Activated B cell treated with CpG ODN at 0.5 μM for 24 hours (primary cell): ENCODE data around the gene TXNDC11. TPM values are rescaled to one million over a fixed set of nuclear protein-coding genes. Genes with fewer than 3 reads are reported as not detected.

Experiments
- ATAC-seq: fragments of 200-7000 bp; cut with Tn5 transposase; one replicate; pipeline ENCODE4 v1.10.0; 2021; ENCODE audit warnings: low read depth, mild to moderate bottlenecking, moderate library complexity
- CTCF ChIA-PET: fragments of 350-600 bp; sonication (Branson Sonifier 250); formaldehyde crosslinking; loops from one replicate; lab custom pipeline; 2021; ENCODE audit warnings: antibody characterized with exemption; lab: Charles Lee
- POLR2A ChIA-PET: fragments of 350-600 bp; sonication (Branson Sonifier 250); formaldehyde crosslinking; loops from one replicate; lab custom pipeline; 2021; ENCODE audit warnings: antibody characterized with exemption; lab: Charles Lee
- DNase-seq: peaks from one replicate; pipeline ENCODE4 v3.0.0; 2022
- H3K27ac Mint-ChIP-seq: one replicate; pipeline ENCODE4 v1.8.0; 2020; ENCODE audit warnings: mixed read lengths
- H3K27me3 Mint-ChIP-seq: one replicate; pipeline ENCODE4 v1.8.0; 2021; ENCODE audit warnings: mixed read lengths
- H3K36me3 Mint-ChIP-seq: one replicate; pipeline ENCODE4 v1.8.0; 2021; ENCODE audit warnings: low read depth, mixed read lengths
- H3K4me1 Mint-ChIP-seq: one replicate; pipeline ENCODE4 v1.8.0; 2021; ENCODE audit warnings: mixed read lengths
- H3K4me3 Mint-ChIP-seq: one replicate; pipeline ENCODE4 v1.8.0; 2020; ENCODE audit warnings: mild to moderate bottlenecking, mixed read lengths
- H3K9me3 Mint-ChIP-seq: one replicate; pipeline ENCODE4 v1.8.0; 2020; ENCODE audit warnings: mixed read lengths
- intact Hi-C: fragments of 100-400 bp; cut with micrococcal nuclease; formaldehyde crosslinking; loops from one replicate; pipeline ENCODE4 v1.15.1; 2024
- total RNA-seq: library from RNA; stranded (reverse); gene quantifications from 2 replicates; pipeline ENCODE4 v1.2.3, GENCODE V29; 2022
- TF ChIP-seq, protein P1 (sequence below): fragments of 200-600 bp; IDR thresholded peaks from one replicate; pipeline ENCODE4 v1.8.0; 2022; ENCODE audit warnings: antibody characterized with exemption, mild to moderate bottlenecking

Gene TXNDC11
- total RNA-seq, 1 donor from 2014 or later, result 63.2 TPM

DNA sequence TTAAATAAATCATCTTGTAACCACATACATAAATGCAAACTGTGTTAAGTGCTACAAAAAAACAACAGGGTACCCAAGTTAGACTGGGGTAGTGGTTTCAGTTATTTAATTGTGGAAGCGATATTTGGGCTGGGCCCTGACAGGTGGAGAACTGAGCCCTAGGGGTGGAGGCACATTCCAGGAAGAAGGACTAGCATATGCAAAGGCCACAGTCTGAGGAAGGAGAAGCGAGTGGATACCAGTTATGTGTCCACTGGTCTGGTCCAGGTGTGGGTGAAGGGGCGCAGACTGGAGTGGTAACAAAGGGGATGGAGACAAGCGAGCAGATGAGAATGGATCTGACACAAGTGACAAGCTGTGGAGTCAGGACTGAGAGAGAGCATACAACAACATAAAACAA, 22.9 kb downstream of the TXNDC11 start:
- CTCF ChIA-PET, result interaction anchor here (0.5 to 1.1 kb wide), 2 partner anchors 78 to 156 kb away, joined by 3 read pairs; partner anchors contain the start of gene ZC3H7A
- H3K9me3 Mint-ChIP-seq, result no peaks in the 10 kb centered on the region
- no peaks in the 10 kb centered on the region for H3K27me3 Mint-ChIP-seq
- H3K27ac Mint-ChIP-seq, result peak overlapping the region; percentile 4
- ATAC-seq (no peak), DNase-seq (no peak)
- H3K36me3 Mint-ChIP-seq, result peaks cover 68% of the 10 kb centered on the region
- H3K4me3 Mint-ChIP-seq, result no peak overlapping the region
- POLR2A ChIA-PET, result no interaction called here
- TF ChIP-seq, protein P1, sequence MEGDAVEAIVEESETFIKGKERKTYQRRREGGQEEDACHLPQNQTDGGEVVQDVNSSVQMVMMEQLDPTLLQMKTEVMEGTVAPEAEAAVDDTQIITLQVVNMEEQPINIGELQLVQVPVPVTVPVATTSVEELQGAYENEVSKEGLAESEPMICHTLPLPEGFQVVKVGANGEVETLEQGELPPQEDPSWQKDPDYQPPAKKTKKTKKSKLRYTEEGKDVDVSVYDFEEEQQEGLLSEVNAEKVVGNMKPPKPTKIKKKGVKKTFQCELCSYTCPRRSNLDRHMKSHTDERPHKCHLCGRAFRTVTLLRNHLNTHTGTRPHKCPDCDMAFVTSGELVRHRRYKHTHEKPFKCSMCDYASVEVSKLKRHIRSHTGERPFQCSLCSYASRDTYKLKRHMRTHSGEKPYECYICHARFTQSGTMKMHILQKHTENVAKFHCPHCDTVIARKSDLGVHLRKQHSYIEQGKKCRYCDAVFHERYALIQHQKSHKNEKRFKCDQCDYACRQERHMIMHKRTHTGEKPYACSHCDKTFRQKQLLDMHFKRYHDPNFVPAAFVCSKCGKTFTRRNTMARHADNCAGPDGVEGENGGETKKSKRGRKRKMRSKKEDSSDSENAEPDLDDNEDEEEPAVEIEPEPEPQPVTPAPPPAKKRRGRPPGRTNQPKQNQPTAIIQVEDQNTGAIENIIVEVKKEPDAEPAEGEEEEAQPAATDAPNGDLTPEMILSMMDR, result no peak
- peaks cover 33% of the 10 kb centered on the region for H3K4me1 Mint-ChIP-seq
- intact Hi-C loops, result no loop called here

DNA sequence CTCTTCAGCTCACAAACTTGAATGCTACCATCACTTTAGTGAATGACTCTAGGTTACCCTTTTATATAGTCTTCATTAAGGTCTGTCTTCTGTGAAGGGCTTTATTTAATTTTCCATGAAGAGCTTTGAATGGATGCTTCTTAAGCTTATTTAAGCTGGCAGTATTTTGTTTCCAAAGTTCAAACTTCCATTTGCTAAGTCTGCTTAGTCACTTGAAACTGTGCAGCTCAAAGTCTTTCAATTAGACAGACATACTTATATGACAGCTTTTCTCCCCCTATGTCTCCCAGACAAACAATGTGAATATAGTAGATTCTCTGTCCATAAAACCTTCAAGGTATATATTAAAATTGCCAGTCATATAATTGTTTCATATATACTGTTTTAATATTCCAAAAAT, 23.5 kb downstream of the TXNDC11 start:
- intact Hi-C loops, result no loop called here
- CTCF ChIA-PET, result interaction anchor here (0.5 to 1.8 kb wide), 2 partner anchors 155 to 187 kb away, joined by 3 to 10 read pairs; no protein-coding TSS in a partner anchor
- H3K27ac Mint-ChIP-seq, result no peak overlapping the region

DNA sequence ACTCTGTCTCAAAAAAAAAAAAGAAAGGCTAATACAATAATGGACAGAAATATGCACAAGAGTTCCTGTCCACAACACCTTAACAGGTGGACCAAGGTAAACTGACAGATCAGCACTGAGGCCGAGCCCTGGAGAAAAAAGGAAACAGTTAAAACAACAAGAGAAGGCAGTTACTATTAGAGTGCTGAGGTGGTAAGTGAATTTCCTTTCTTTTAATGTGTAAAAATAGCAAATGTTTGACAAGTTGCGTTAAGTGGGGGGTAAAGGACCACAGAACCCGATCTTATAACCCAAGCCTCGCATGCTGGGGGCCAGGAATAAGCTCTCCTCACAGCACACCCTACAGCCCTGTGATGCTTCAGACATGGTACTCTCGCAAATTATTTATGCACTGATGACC, 24.8 kb downstream of the TXNDC11 start:
- CTCF ChIA-PET, result interaction anchor here (0.7 to 5.2 kb wide), 5 partner anchors 25 to 321 kb away, joined by 3 to 35 read pairs (median 4); partner anchors contain the start of gene TXNDC11
- H3K4me1 Mint-ChIP-seq, result peaks cover 35% of the 10 kb centered on the region
- H3K27me3 Mint-ChIP-seq, result no peaks in the 10 kb centered on the region
- ATAC-seq (no peak), DNase-seq (no peak)
- no peak overlapping the region for H3K27ac Mint-ChIP-seq
- H3K36me3 Mint-ChIP-seq, result peaks cover 66% of the 10 kb centered on the region
- intact Hi-C loops, result no loop called here
- no peaks in the 10 kb centered on the region for H3K9me3 Mint-ChIP-seq
- POLR2A ChIA-PET, result interaction anchor here (0.6 to 0.7 kb wide), 2 partner anchors 16 to 64 kb away, joined by 3 to 9 read pairs; no protein-coding TSS in a partner anchor
- TF ChIP-seq, protein P1, result no peak
- H3K4me3 Mint-ChIP-seq, result no peak overlapping the region

More for the DNA sequence above, 23.5 kb downstream of the TXNDC11 start:
- no peaks in the 10 kb centered on the region for H3K9me3 Mint-ChIP-seq
- POLR2A ChIA-PET, result interaction anchor here (0.6 kb wide), 1 partner anchor 19 kb away, joined by 6 read pairs; no protein-coding TSS in a partner anchor
- no peaks in the 10 kb centered on the region for H3K27me3 Mint-ChIP-seq
- TF ChIP-seq, protein P1, result no peak
- H3K4me1 Mint-ChIP-seq, result peaks cover 37% of the 10 kb centered on the region
- DNase-seq (no peak), ATAC-seq (no peak)
- no peak overlapping the region for H3K4me3 Mint-ChIP-seq
- H3K36me3 Mint-ChIP-seq, result peaks cover 67% of the 10 kb centered on the region

DNA sequence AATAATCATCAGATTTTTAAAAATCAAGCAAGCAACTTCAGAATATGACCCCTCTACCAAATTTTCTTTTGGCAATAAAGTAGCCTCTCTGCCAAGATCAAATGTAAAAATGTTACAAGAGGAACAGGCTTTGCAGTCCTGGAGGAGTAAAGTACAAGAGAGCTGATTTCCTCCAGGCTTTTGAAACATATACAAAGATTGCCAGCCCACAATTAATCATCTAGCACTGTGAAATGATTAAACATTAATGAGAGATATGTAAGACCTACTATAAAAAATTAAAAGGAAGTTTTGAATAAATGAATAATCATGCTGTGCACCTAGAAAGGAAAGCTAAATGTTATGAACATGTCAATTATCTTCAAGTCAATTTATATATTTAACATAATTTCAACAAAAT, 26.3 kb downstream of the TXNDC11 start:
- no peak overlapping the region for H3K4me3 Mint-ChIP-seq
- peaks cover 61% of the 10 kb centered on the region for H3K36me3 Mint-ChIP-seq
- ATAC-seq, result no peak
- TF ChIP-seq, protein P1, result no peak
- H3K27ac Mint-ChIP-seq, result no peak overlapping the region
- H3K9me3 Mint-ChIP-seq, result no peaks in the 10 kb centered on the region
- intact Hi-C loops, result no loop called here
- CTCF ChIA-PET, result interaction anchor here (1.3 to 5.2 kb wide), 4 partner anchors 9 to 752 kb away, joined by 4 to 49 read pairs (median 30); no protein-coding TSS in a partner anchor
- peaks cover 31% of the 10 kb centered on the region for H3K4me1 Mint-ChIP-seq
- DNase-seq, result no peak
- POLR2A ChIA-PET, result interaction anchor here (0.5 to 0.6 kb wide), 2 partner anchors 69 to 730 kb away, joined by 4 to 7 read pairs; no protein-coding TSS in a partner anchor
- no peaks in the 10 kb centered on the region for H3K27me3 Mint-ChIP-seq

DNA sequence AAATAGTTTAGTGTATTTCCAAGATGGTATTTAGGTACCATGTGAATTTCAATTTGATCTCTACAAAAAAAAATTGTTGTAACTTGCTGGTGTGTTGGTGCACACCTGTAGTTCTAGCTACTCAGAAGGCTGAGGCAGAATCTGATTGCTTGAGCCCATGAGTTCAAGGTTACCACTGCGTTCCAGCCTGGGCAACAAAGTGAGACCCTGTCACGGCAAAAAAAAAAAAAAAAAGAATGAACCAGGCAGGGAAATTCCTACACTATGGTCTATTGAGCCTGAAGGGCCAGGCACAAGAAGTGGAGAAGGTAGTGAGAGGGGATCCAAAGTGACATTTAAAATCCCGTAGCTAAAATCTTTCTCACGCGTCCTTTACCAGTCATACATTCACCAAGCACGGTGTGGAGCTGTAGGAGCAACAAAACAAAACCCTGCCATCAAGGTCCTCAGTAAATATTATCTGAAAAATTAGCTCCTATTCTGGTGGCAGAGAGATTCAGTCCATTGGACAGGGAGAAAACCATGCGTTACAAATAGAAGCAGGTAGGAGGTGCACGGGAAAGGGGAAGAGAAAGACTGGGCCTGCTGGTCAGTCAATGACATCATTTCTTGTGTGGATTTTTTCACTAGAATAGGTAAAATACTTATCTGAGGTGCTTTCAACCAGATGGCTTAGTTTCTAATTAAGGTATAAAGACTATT, 27.3 kb downstream of the TXNDC11 start:
- Mint-ChIP-seq H3K27me3 (no peaks in the 10 kb centered on the region), H3K36me3 (peaks cover 61% of the 10 kb centered on the region), H3K9me3 (no peaks in the 10 kb centered on the region), H3K27ac (peak overlapping the region; percentile 50), H3K4me1 (peaks cover 36% of the 10 kb centered on the region), H3K4me3 (no peak overlapping the region)
- CTCF ChIA-PET, result interaction anchor here (0.5 to 5.2 kb wide), 24 partner anchors 17 to 767 kb away, joined by 3 to 49 read pairs (median 4); partner anchors contain the start of gene ZC3H7A
- ATAC-seq (peak; percentile 29), DNase-seq (no peak)
- intact Hi-C loops, result loop anchor here (2.0 kb wide), 2 partner anchors 65 to 761 kb away; no protein-coding TSS in a partner anchor
- POLR2A ChIA-PET, result interaction anchor here (0.7 to 1.4 kb wide), 7 partner anchors 33 to 765 kb away, joined by 3 to 8 read pairs (median 6); partner anchors contain the start of genes SNN and ZC3H7A
- TF ChIP-seq, protein P1, result no peak
